Liver (tissue), 9 donors: ENCODE data around the gene APBB1. TPM values are rescaled to one million over a fixed set of nuclear protein-coding genes. Genes with fewer than 3 reads are reported as not detected.

Experiments used
- DNase-seq: peaks from one replicate; pipeline ENCODE4 v3.0.0-alpha.2; 2017; ENCODE audit warnings: low spot score
- H3K27ac ChIP-seq, 2 donors: one replicate each; pipeline ENCODE4 v1.7.0; 2013; ENCODE audit warnings: inconsistent platforms in 2 of 2, low read length in 2 of 2, control low read depth in 1 of 2, low read depth in 1 of 2, mild to moderate bottlenecking in 1 of 2
- H3K27me3 ChIP-seq, 4 donors: one replicate each; pipeline versions ENCODE4 v1.6.1 to v1.7.0; 2013; ENCODE audit warnings: low read length in 3 of 4, inconsistent platforms in 1 of 4, mild to moderate bottlenecking in 1 of 4, moderate library complexity in 1 of 4; ENCODE audit not compliant: control insufficient read depth in 4 of 4, insufficient read depth in 4 of 4
- H3K36me3 ChIP-seq, 4 donors: one replicate each; pipeline versions ENCODE4 v1.6.1 to v1.7.0; 2013; ENCODE audit warnings: low read length in 3 of 4, mild to moderate bottlenecking in 3 of 4, low read depth in 1 of 4, moderate library complexity in 1 of 4; ENCODE audit not compliant: control insufficient read depth in 4 of 4, insufficient read depth in 3 of 4
- H3K4me1 ChIP-seq, 4 donors: one replicate each; pipeline versions ENCODE4 v1.6.1 to v1.7.0; 2013; ENCODE audit warnings: low read length in 3 of 4, mild to moderate bottlenecking in 3 of 4, moderate library complexity in 1 of 4; ENCODE audit not compliant: control insufficient read depth in 4 of 4, insufficient read depth in 4 of 4
- H3K4me3 ChIP-seq, 3 donors: one replicate each; pipeline versions ENCODE4 v1.6.1 to v1.7.0; 2013; ENCODE audit warnings: low read length in 3 of 3, control low read depth in 1 of 3, low read depth in 1 of 3, mild to moderate bottlenecking in 1 of 3
- H3K9ac ChIP-seq, 2 donors: one replicate each; pipeline ENCODE4 v1.7.0; 2013; ENCODE audit warnings: low read length in 2 of 2, mild to moderate bottlenecking in 2 of 2, moderate library complexity in 2 of 2, control low read depth in 1 of 2, low read depth in 1 of 2
- H3K9me3 ChIP-seq, 4 donors: one replicate each; pipeline versions ENCODE4 v1.6.1 to v1.7.0; 2013; ENCODE audit warnings: low read length in 3 of 4; ENCODE audit not compliant: control insufficient read depth in 4 of 4
- ATF3 ChIP-seq: IDR thresholded peaks from 2 replicates; pipeline ENCODE4 v1.6.1; 2016; ENCODE audit warnings: antibody characterized with exemption
- CTCF ChIP-seq: fragments of 150-350 bp; IDR thresholded peaks from 2 replicates; pipeline ENCODE4 v1.5.1; 2017; ENCODE audit warnings: improper control_type of control experiment, low read depth, low read length; ENCODE audit not compliant: missing input control
- EGR1 ChIP-seq, 2 donors: IDR thresholded peaks; 2 replicates each; pipeline ENCODE4 v1.6.1; 2016 to 2018; ENCODE audit warnings: antibody characterized with exemption in 2 of 2, low read depth in 2 of 2
- FOXA1 ChIP-seq: IDR thresholded peaks from 2 replicates; pipeline ENCODE4 v1.6.1; 2016; ENCODE audit warnings: antibody characterized with exemption
- GABPA ChIP-seq, 2 donors: IDR thresholded peaks in 1 of 2; conservative IDR thresholded peaks in 1 of 2; 2 replicates each; pipeline ENCODE4 v1.6.1; 2016; ENCODE audit warnings: antibody characterized with exemption in 2 of 2, mild to moderate bottlenecking in 1 of 2, moderate library complexity in 1 of 2
- HNF4A ChIP-seq, 2 donors: conservative IDR thresholded peaks; 2 replicates each; pipeline ENCODE4 v1.6.1; 2016; ENCODE audit warnings: antibody characterized with exemption in 2 of 2, mild to moderate bottlenecking in 2 of 2
- HNF4G ChIP-seq: IDR thresholded peaks from 2 replicates; pipeline ENCODE4 v1.6.1; 2016; ENCODE audit warnings: antibody characterized with exemption
- JUND ChIP-seq, 2 donors: IDR thresholded peaks; 2 replicates each; pipeline ENCODE4 v1.6.1; 2016; ENCODE audit warnings: antibody characterized with exemption in 2 of 2
- MAX ChIP-seq: IDR thresholded peaks from 2 replicates; pipeline ENCODE4 v1.6.1; 2016; ENCODE audit warnings: antibody characterized with exemption
- NR2F2 ChIP-seq: IDR thresholded peaks from 2 replicates; pipeline ENCODE4 v1.6.1; 2016; ENCODE audit warnings: antibody characterized with exemption
- RAD21 ChIP-seq, 2 donors: IDR thresholded peaks; 2 replicates each; pipeline ENCODE4 v1.6.1; 2016; ENCODE audit warnings: antibody characterized with exemption in 2 of 2, mild to moderate bottlenecking in 2 of 2
- REST ChIP-seq: IDR thresholded peaks from 2 replicates; pipeline ENCODE4 v1.6.1; 2016; ENCODE audit warnings: antibody characterized with exemption, mild to moderate bottlenecking
- RXRA ChIP-seq, 2 donors: IDR thresholded peaks; 2 replicates each; pipeline ENCODE4 v1.6.1; 2017 to 2018; ENCODE audit warnings: antibody characterized with exemption in 2 of 2, mild to moderate bottlenecking in 1 of 2
- SP1 ChIP-seq: IDR thresholded peaks from 2 replicates; pipeline ENCODE4 v1.6.1; 2018; ENCODE audit warnings: antibody characterized with exemption, mild to moderate bottlenecking
- TAF1 ChIP-seq: conservative IDR thresholded peaks from 2 replicates; pipeline ENCODE4 v1.6.1; 2016; ENCODE audit warnings: antibody characterized with exemption, mild to moderate bottlenecking
- YY1 ChIP-seq: IDR thresholded peaks from 2 replicates; pipeline ENCODE4 v1.6.1; 2016; ENCODE audit warnings: antibody characterized with exemption, mild to moderate bottlenecking
- ZBTB33 ChIP-seq: IDR thresholded peaks from 2 replicates; pipeline ENCODE4 v1.6.1; 2016; ENCODE audit warnings: antibody characterized with exemption
- WGBS: extraction: QIAGEN DNeasy Blood & Tissue Kit; methylation state at CpG from one replicate; pipeline ENCODE4 v1.1.7; 2013; 5-methylcytosine and 5-hydroxymethylcytosine counted together
- polyA plus RNA-seq, 2 donors: library from polyadenylated mRNA; stranded (reverse) in 1 of 2; unstranded in 1 of 2; fragments of 200-250 nt in 1 of 2; fragments of >200 nt in 1 of 2; fragmentation: Nextera tagmentation in 1 of 2; extraction: Ambion mirVana in 1 of 2; gene quantifications; one replicate each; pipeline versions ENCODE4 v1.2.1 to v1.2.3, GENCODE V29; 2013 to 2015
- total RNA-seq, 2 donors: library from RNA; depleted of rRNA; stranded (reverse); fragments of >200 nt; gene quantifications; one replicate each; pipeline ENCODE4 v1.2.3, GENCODE V29; 2014
- donor health status: healthy.
- donor health status: healthy.
- donor health status: healthy.
- donor health status: healthy.
- donor health status: healthy.

The APBB1 gene
- total and polyA plus RNA-seq, 4 donors = 2.5 to 8.6 (median 6.3) TPM

- TF ChIP-seq HNF4A (conservative IDR thresholded peaks at IDR 0.05) (no peak), TAF1 (no peak), HNF4G (no peak), RXRA (IDR thresholded peaks at IDR 0.05) (no peak), FOXA1 (no peak), ZBTB33 (no peak), EGR1 (IDR thresholded peaks at IDR 0.05; ENCODE audit: low read depth in 2 of 2) (no peak), RAD21 (IDR thresholded peaks at IDR 0.05) (no peak), REST (no peak), NR2F2 (no peak), SP1 (no peak), MAX (no peak), CTCF (no peak), GABPA (IDR thresholded peaks at IDR 0.05 in 1 of 2, conservative IDR thresholded peaks at IDR 0.05 in 1 of 2) (no peak), JUND (IDR thresholded peaks at IDR 0.05) (no peak), YY1 (no peak), ATF3 (no peak)
- no peak for DNase-seq
- WGBS = 92% methylated on average over 13 of the region's 13 CpGs
- peaks cover 0 to under 1% (median 0%) of the 10 kb centered on the region in 4 donors for H3K36me3 ChIP-seq
- H3K27me3 ChIP-seq = no peaks in the 10 kb centered on the region
- H3K27ac ChIP-seq = no peak overlapping the region
- no peak overlapping the region for H3K4me3 ChIP-seq
- H3K4me1 ChIP-seq = peaks cover 0 to 4% (median 0%) of the 10 kb centered on the region in 4 donors
- no peak overlapping the region for H3K9ac ChIP-seq
- no peaks in the 10 kb centered on the region for H3K9me3 ChIP-seq
Observed at GRCh38 chr11:6405052-6405667, 13.7 kb downstream of the APBB1 start.
